Ureter (tissue), 1 donor: ENCODE data around the gene DIP2C. TPM values are rescaled to one million over a fixed set of nuclear protein-coding genes. Genes with fewer than 3 reads are reported as not detected.
"Not testable (repeated sequence)": the region's sequence is repeated elsewhere in the genome, so short reads cannot be mapped to it uniquely, and the experiment has no call there.

Experiments
- DNase-seq: peaks from one replicate; pipeline ENCODE4 v3.0.0-alpha.2; 2020; ENCODE audit warnings: low spot score
- total RNA-seq: library from RNA; stranded (reverse); gene quantifications from one replicate; pipeline ENCODE4 v1.2.4, GENCODE V29; 2023
- donor health status: DM: yes; HTN: yes; CAD: no.

Gene DIP2C
- total RNA-seq, 1 donor from 2014 or later: 26.8 TPM

DNA sequence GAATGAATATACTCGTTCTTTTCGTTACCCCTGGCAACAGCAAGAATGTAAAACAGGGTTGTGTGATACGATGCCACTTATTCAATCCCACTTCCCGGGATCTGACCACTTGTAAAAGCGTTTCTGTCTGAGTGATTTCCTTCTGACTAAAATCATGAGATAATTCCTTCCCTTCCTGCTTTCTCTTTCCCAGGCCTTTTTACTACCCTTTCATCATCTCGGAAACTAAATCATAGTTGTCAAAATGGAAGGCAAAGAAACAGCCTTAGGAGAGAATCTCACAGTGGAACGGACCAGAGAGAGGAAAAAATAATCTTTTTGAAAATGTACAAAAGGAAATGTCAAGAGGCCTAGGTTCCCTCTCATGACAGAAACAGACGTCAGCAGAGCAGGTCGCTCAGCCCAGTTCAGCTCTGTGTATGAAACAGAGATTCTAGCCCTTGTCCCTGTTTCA is 29.8 kb downstream of the DIP2C start:
- no peak for DNase-seq

DNA sequence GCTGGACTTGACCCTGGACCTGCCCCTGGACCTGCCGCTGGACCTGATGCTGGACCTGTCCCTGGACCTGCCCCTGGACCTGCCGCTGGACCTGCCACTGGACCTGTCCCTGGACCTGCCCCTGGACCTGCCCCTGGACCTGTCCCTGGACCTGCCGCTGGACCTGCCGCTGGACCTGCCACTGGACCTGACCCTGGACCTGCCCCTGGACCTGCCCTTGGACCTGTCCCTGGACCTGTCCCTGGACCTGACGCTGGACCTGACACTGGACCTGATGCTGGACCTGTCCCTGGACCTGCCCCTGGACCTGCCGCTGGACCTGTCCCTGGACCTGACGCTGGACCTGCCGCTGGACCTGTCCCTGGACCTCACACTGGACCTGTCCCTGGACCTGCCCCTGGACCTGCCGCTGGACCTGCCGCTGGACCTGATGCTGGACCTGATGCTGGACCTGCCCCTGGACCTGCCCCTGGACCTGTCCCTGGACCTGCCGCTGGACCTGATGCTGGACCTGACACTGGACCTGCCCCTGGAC is 31.6 kb downstream of the DIP2C start:
- not testable (repeated sequence) for DNase-seq

- DNase-seq: no peak
Observed at GRCh38 chr10:656883-657282, 32.6 kb downstream of the DIP2C start.

DNA sequence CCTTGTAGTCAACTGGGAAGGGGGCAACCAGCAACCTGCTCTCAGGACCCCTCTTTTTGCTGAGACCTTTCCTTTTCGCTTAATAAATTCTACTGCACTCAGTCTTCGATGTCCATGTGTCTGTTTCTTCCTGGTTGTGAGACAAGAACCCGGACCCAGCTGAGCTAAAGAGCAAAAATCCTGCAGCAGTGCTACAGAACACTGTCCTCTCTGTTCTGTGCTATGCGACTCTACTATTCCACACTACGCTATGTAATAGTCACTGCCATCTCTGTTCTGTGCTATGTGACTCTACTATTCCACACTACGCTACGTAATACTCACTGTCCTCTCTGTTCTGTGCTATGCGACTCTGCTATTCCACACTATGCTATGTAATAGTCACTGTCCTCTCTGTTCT is 34.3 kb downstream of the DIP2C start:
- no peak for DNase-seq

DNA sequence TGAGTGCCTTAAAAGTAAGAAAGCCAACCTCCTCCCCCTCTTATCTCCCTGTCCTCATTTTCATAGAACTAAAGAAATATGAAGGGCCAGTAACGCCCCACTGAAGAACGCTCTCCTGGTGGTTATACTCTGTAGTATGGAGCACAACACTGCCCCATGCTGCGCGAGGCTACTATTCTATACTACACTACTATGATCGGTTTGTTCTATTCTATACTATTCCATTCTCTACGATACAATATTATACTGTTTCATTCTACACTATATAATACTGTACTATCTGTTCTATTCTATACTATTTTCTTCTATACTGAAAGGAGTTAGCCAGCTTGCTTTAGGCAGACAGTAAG is 34.8 kb downstream of the DIP2C start:
- DNase-seq: no peak

DNA sequence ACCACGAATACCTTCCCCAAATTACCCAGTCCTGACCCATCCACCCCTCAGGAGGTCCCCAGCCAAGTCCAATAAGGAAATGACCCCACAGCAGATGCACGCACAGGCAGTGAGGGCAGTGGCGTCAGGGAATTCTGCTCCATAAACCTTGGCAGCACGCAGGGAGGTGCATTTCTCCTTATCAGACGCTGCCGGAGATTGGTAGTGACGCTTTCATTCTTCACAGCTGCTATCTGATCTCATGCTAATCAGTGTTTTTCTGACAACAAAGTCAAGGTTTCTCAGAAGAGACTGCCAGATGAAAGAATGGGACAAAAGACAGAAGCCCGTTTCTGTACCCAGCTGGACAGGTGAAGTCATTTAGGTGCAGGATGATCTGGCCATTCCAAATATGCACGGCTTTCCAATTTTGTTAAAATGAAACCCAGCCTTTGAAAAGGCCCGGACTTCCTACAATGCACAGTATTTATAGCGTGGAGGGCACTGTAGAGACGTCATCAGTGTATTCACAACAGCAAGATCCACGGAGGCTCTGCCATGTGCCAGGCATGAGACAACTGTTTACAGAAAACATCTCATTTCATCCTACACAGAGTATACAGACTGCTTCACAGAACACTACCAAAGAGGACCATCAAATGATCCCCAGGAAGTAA is 35.3 kb downstream of the DIP2C start:
- DNase-seq: no peak

GRCh38 chr10:652832-653459 is 36.5 kb downstream of the DIP2C start:
- not testable (repeated sequence) for DNase-seq

GRCh38 chr10:652233-652632 is 37.2 kb downstream of the DIP2C start:
- DNase-seq: no peak

GRCh38 chr10:651692-652091 is 37.8 kb downstream of the DIP2C start:
- no peak for DNase-seq

DNA sequence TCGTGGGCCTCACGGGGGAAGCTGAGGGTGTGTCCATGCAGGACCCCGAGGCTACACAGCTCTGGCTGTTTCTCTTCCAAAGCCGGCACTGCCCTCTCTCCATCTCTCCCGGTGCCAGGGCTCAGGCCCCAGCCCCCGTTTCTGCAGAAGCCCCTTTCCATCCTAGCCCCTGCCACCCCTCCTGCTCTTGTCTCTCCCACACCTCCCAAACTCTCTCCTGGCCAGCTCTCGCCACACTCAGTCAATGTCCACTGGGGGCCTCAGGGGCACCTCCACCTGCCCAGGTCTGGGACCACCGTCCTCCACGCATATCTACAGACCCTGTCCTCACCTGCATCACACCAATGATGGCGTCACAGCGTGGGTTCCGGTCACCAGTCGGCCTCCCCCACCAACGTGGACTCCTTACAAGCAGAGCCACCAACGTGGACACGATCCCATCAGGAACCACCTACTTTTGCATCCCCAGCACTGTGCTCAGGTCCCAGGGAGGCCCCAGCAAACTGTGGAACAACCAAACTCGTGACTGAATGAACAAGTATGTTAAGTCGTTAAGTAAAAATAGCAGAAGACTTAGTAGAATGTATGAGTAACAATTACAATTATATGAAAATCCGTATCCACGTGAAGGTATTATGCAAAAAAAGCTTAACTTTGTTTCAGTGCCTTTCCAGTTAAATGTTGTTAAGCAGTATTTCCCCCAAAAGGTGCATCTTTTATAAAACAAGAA is 38.4 kb downstream of the DIP2C start:
- no peak for DNase-seq

DNA sequence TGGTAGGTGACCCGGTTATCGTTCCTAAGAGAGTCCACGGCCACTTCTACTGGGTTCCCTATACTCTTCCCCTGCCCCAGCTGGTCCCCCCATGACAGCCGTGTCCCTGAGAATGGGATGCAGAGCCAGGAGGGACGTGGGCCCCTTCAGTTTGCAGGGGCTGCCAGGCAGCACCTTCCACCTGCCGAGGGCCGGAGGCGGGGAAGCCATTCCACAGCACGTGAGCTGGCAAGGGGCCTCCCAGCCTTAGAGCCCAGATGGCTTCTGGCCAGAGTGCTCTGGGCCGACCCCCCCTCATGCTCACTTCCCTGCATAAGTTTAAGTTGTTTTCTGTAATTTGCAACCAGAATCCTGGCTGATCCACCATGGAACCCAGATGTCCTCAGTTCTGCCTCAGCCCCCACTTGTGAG is 39.0 kb downstream of the DIP2C start:
- DNase-seq: peak; percentile 41

DNA sequence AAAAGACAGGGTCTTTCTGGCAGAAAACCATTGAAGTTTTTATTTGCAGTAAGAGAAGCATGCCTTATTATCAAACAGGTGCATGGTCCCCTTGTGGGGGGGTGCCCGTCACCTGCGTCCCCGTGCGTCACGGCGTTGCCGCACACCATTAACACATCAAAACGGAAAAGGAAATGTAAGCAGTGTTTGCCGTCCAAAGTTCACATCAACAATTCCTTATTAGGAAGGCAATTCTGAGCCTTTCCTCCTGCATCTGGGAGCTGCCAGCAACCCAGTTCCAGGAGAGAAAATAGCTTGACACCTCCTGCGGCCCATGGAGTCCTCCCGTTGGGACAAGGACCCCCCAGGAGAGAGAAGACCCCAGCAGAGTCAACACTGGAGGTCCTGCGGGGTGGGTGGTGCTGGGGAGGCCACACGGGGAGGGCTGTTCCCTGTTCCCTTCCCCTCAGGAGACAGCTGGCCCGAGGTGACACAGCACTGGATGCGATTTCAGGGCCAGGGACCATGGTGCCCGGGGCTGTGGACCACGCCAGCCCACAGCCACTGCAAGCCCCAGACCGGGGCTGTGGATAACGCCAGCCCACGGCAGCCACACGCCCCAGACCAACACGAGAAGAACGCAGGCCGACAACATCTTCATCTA is 39.5 kb downstream of the DIP2C start:
- peak; percentile 43 for DNase-seq

DNA sequence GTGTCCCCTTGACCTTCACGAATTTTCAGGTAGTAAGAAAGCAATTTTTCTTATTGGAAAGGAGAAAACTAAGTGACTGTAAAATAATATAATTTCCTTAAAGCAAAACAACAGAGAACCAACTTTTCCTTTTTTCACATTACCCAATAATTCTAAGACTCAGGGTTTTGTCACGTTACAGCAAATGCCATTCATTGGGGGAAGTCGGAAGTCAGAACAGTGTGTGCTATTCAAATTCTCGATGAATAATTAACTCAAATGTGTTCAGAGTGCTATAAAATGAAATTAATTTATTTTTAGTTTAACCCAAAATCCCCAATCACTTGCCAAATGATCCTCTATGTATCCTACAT is 40.0 kb downstream of the DIP2C start:
- DNase-seq: no peak

GRCh38 chr10:647019-647418 is 42.4 kb downstream of the DIP2C start:
- not testable (repeated sequence) for DNase-seq

DNA sequence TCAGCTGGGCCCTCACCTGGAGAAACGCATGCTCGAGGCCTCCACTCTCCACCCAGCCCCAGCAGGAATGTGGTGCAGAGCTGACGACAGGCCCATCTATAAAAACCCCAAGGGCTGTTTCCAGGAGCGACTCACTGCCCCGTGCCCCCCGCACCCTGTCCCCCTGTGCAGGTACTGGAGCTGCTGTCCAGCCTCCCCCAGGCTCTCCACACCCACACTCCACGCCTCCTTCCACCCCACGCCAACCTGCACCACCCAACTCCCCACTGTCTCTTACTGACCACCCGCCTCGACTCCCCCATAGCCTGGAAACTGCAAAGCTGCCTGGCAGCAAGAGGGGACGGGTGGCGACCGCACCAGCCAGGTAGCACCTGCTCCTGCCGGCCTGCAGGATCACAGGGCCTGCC is 43.3 kb downstream of the DIP2C start:
- DNase-seq: no peak

DNA sequence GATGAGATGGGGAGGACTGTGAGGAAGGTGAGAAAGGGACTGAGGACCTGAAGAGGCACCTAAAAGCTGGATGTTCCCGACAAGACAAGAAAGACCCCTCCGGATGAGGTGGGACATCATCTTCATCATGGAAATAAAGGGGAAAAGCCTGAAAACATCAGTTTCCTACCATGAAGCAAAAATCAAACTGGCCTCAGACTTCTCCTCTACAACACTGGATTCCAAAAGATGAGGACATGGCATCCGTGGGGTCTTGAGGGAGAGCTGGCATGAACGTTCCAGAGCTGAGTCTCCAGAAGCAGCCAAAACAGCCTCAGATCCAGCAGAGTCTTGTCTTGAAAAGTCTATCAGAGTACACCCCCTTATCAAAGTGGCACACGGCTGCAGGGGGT is 44.5 kb downstream of the DIP2C start:
- DNase-seq: no peak

- DNase-seq: no peak
Observed at GRCh38 chr10:644076-644942, 45.2 kb downstream of the DIP2C start.

DNA sequence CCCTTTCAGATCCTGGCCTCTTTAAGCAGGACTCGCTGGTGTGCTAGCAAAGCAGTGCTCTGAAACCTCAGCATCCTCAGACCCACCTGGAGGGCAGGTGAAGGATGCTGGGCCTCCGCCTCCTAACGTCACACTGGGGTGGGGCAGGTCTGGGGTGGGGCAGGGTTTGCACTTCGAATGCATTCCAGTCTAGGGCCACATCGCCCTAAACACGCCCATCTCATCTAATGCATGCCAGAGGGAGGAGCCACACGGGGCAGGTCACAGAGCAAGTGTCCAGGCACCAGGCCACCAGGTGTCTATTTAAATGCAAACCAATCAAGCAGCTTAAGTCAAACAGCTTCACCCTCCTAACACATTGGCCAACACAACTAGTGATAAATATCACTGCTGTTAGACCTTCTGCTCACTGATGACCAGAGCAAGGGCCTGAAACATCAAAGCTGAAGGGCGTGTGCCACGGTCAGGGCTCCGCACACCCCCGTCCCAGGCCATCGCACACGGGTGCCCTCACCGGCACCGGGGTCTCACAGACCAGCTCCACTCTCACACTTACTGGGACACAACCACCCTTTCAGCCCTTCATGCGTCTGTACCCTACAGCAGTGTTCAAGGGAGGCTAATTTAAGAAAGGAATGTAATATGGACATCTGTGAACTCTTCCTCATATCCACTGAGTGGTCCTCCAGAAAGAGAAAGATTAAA is 47.1 kb downstream of the DIP2C start:
- DNase-seq: no peak

GRCh38 chr10:641149-642010 is 48.1 kb downstream of the DIP2C start:
- DNase-seq: no peak

DNA sequence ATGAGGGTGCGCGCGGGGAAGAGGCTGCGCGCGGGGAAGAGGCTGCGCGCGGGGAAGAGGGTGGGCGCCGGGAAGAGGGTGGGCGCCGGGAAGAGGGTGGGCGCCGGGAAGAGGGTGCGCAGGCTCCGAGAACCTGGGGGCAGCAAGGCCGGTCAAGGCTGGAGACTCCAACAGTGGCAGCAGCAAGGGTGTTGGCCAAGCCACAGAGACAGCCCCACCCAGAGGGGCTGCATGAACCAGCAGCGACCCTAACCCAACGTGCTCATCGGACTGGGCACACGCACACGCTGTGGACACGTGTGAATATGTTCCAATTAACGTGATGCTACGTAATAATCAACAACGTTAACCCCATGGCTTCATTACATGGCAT is 48.8 kb downstream of the DIP2C start:
- no peak for DNase-seq
